ENCODE data around the gene METTL16. TPM values are rescaled to one million over a fixed set of nuclear protein-coding genes. Genes with fewer than 3 reads are reported as not detected.

The METTL16 gene
- total and polyA plus RNA-seq, 9 of the 15 experiments (the other 6 are each of a cell fraction or from before 2014, with no cell fraction given) = 12.1 to 30.5 (median 19.8) TPM

DNA sequence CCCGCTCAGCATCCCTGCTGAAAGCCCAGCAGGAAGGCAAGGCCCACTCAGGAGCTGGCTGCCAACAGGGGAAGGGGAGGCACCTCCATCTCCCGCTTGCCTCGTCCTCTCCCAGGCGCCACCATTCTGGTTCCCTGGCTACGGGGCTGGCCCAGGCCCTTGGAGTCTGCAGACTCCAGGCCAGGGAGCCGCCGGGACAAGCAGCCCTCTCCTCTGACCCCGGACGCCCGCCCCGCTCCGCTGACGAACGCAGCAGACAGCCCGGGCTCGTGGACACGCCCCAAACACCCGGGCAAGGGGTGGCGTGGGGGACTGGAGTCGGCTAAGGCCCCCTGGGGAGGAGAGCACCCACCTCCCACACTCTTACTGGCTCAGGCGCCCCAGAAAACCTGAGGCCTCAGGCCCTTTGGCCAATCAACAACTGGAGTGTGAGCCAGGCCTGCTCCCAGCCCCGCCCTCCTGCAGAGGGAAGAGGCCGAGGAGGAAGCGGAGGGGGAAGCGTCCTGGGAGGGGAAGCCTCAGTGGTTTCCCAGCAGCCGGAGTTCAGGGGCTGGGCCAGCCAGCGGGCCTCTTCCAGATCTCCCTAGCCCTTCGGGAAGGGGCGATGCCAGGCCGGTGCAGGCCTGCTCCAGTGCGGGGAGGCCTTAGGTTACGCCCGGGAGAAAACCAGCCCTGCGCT, 115.0 kb downstream of the METTL16 start (continued):
- TF ChIP-seq SETDB1 (IDR thresholded peaks at IDR 0.05; ENCODE audit: low read length) = no peak
- no peak for TF ChIP-seq CBX8 (IDR thresholded peaks at IDR 0.05; ENCODE audit: borderline replicate concordance, extremely low read depth, low read depth, low read length, poor library complexity, severe bottlenecking)
- no peak for TF ChIP-seq ERF (CRISPR knock-in tag; IDR thresholded peaks at IDR 0.05)
- TF ChIP-seq ZNF561 (CRISPR knock-in tag; conservative IDR thresholded peaks at IDR 0.05) = no peak
- TF ChIP-seq CREBBP (IDR thresholded peaks at IDR 0.05; ENCODE audit: low read depth, low read length) = no peak
- no peak for TF ChIP-seq BHLHE40 (IDR thresholded peaks at IDR 0.05; ENCODE audit: low read length)
- no peak for TF ChIP-seq ZNF431 (CRISPR knock-in tag; IDR thresholded peaks at IDR 0.05)
- TF ChIP-seq ZNF76 (CRISPR knock-in tag; IDR thresholded peaks at IDR 0.05; ENCODE audit: borderline replicate concordance) = no peak
- TF ChIP-seq ZBTB8A (IDR thresholded peaks at IDR 0.05; ENCODE audit: partially characterized antibody) = no peak
- no peak for TF ChIP-seq IRF2 (CRISPR knock-in tag; IDR thresholded peaks at IDR 0.05)
- TF ChIP-seq ZNF740 (CRISPR knock-in tag; IDR thresholded peaks at IDR 0.05) = no peak
- no peak for TF ChIP-seq ZNF740 (tag; IDR thresholded peaks at IDR 0.05)
- no peak for TF ChIP-seq ESRRB (CRISPR knock-in tag; IDR thresholded peaks at IDR 0.05; ENCODE audit: borderline replicate concordance)
- TF ChIP-seq ZNF12 (CRISPR knock-in tag; IDR thresholded peaks at IDR 0.05) = 0 out of 2 replicates have a peak, but pooled peaks have one; percentile 39
- TF ChIP-seq TAF7 (tag; IDR thresholded peaks at IDR 0.05) = no peak
- TF ChIP-seq THRAP3 (IDR thresholded peaks at IDR 0.05; ENCODE audit: borderline replicate concordance) = no peak
- TF ChIP-seq ATF6 (CRISPR knock-in tag; IDR thresholded peaks at IDR 0.05) = no peak
- no peak for TF ChIP-seq POLR3G (IDR thresholded peaks at IDR 0.05; ENCODE audit: extremely low read depth, insufficient read length, insufficient replicate concordance)
- TF ChIP-seq PREB (CRISPR knock-in tag; IDR thresholded peaks at IDR 0.05) = no peak
- no peak for TF ChIP-seq GATA2 (CRISPR knock-in tag; IDR thresholded peaks at IDR 0.05)
- TF ChIP-seq, protein P1, sequence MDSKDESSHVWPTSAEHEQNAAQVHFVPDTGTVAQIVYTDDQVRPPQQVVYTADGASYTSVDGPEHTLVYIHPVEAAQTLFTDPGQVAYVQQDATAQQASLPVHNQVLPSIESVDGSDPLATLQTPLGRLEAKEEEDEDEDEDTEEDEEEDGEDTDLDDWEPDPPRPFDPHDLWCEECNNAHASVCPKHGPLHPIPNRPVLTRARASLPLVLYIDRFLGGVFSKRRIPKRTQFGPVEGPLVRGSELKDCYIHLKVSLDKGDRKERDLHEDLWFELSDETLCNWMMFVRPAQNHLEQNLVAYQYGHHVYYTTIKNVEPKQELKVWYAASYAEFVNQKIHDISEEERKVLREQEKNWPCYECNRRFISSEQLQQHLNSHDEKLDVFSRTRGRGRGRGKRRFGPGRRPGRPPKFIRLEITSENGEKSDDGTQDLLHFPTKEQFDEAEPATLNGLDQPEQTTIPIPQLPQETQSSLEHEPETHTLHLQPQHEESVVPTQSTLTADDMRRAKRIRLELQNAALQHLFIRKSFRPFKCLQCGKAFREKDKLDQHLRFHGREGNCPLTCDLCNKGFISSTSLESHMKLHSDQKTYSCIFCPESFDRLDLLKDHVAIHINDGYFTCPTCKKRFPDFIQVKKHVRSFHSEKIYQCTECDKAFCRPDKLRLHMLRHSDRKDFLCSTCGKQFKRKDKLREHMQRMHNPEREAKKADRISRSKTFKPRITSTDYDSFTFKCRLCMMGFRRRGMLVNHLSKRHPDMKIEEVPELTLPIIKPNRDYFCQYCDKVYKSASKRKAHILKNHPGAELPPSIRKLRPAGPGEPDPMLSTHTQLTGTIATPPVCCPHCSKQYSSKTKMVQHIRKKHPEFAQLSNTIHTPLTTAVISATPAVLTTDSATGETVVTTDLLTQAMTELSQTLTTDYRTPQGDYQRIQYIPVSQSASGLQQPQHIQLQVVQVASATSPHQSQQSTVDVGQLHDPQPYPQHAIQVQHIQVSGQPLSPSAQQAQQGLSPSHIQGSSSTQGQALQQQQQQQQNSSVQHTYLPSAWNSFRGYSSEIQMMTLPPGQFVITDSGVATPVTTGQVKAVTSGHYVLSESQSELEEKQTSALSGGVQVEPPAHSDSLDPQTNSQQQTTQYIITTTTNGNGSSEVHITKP (IDR thresholded peaks at IDR 0.05; ENCODE audit: partially characterized antibody) = peak; percentile 41

All from K562 (cell line).